Neuron (in vitro differentiated cells): ENCODE data around the gene GNGT2.

Experiments
- H2AFZ ChIP-seq: one replicate; pipeline ENCODE4 v1.6.1; 2013; ENCODE audit warnings: low read depth, mild to moderate bottlenecking, inconsistent platforms, low read length, moderate library complexity
- H3K27me3 ChIP-seq: one replicate; pipeline ENCODE4 v1.6.1; 2013; ENCODE audit warnings: low read length; ENCODE audit not compliant: insufficient read depth
- H3K36me3 ChIP-seq: one replicate; pipeline ENCODE4 v1.6.1; 2013; ENCODE audit warnings: low read length; ENCODE audit not compliant: insufficient read depth
- H3K4me1 ChIP-seq: one replicate; pipeline ENCODE4 v1.6.1; 2013; ENCODE audit warnings: low read length; ENCODE audit not compliant: insufficient read depth
- H3K4me3 ChIP-seq: 2 replicates; pipeline ENCODE4 v1.5.1; 2013; ENCODE audit warnings: mild to moderate bottlenecking, low read length, moderate library complexity
- H3K9me3 ChIP-seq: one replicate; pipeline ENCODE4 v1.6.1; 2013; ENCODE audit warnings: low read length

The GNGT2 gene

GRCh38 chr17:49162866-49163265, 47.5 kb downstream of the GNGT2 start:
- H3K27me3 ChIP-seq, result peaks cover 11% of the 10 kb centered on the region
- H3K9me3 ChIP-seq, result no peaks in the 10 kb centered on the region
- H3K4me3 ChIP-seq, result no peak overlapping the region
- H3K4me1 ChIP-seq, result no peaks in the 10 kb centered on the region
- no peaks in the 10 kb centered on the region for H3K36me3 ChIP-seq
- no peak overlapping the region for H2AFZ ChIP-seq

- Histone ChIP-seq H3K4me1 (no peaks in the 10 kb centered on the region), H3K9me3 (no peaks in the 10 kb centered on the region), H2AFZ (no peak overlapping the region), H3K36me3 (no peaks in the 10 kb centered on the region), H3K4me3 (no peak overlapping the region), H3K27me3 (peaks cover 11% of the 10 kb centered on the region)
These were observed 52.6 kb downstream of the GNGT2 start for GRCh38 chr17:49157784-49158183.

- peaks cover 11% of the 10 kb centered on the region for H3K27me3 ChIP-seq
- no peak overlapping the region for H3K4me3 ChIP-seq
- H3K9me3 ChIP-seq, result no peaks in the 10 kb centered on the region
- H2AFZ ChIP-seq, result no peak overlapping the region
- H3K36me3 ChIP-seq, result no peaks in the 10 kb centered on the region
- H3K4me1 ChIP-seq, result no peaks in the 10 kb centered on the region
These were observed 54.1 kb downstream of the GNGT2 start for GRCh38 chr17:49156256-49156655.
